Activated naive CD8-positive, alpha-beta T cell treated with anti-CD3 and anti-CD28 coated beads, Interleukin-2, amount 50 U/mL, for 24 hours (primary cell): ENCODE results near the gene SLC12A3.

ENCODE experiments used
- ATAC-seq: fragments of 150-1000 bp; cut with Tn5 transposase; one replicate; pipeline ENCODE4 v1.10.0; 2021
- DNase-seq: peaks from one replicate; pipeline ENCODE4 v3.0.0; 2021
- H3K27ac Mint-ChIP-seq: one replicate; pipeline ENCODE4 v1.8.0; 2021; ENCODE audit warnings: mild to moderate bottlenecking, mixed read lengths
- H3K27me3 Mint-ChIP-seq: one replicate; pipeline ENCODE4 v1.8.0; 2021; ENCODE audit warnings: mixed read lengths
- H3K36me3 Mint-ChIP-seq: one replicate; pipeline ENCODE4 v1.8.0; 2021; ENCODE audit warnings: low read depth, mixed read lengths
- H3K4me1 Mint-ChIP-seq: one replicate; pipeline ENCODE4 v1.8.0; 2021; ENCODE audit warnings: mixed read lengths
- H3K4me3 Mint-ChIP-seq: one replicate; pipeline ENCODE4 v1.8.0; 2021; ENCODE audit warnings: mild to moderate bottlenecking, moderate library complexity, mixed read lengths
- H3K9me3 Mint-ChIP-seq: one replicate; pipeline ENCODE4 v1.8.0; 2021; ENCODE audit warnings: mixed read lengths

Gene SLC12A3

DNA sequence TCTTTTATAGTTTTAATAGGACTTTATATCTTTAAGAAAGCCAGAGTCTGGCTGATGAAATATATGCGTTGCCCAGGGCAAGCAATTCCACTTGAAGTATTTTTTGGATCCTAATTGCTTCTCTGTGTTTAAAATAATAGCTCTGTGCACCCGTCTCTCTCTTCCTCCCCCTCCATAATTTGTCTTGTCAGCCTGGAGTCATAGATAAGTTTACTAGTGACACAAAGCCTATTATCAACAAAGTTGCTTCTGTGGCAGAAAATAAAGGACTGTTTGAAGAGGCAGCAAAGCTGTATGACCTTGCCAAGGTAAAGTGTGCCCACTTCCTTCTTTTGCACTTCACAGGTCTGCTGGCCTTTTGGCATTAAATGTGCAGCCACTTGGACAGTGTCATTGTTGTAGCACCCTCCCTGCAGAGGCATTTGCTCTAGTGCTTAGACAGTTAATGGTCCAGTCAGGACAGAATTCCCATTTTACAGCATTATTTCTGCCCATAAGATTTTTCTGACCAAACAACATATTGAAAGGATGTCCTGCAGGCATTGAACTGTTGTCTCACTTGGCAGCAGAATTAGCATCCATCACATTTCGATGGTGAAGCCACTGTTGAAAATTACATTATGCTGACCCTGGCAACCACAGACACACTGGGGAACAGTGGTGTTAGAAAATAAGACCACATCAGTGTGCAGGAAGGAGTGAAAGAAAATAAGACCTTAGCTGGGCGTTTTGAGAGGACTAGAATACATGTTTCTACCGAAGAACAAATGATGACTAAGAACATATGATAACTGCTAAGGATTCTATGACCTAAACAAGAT, 28.4 kb upstream of the SLC12A3 start:
- Mint-ChIP-seq H3K27ac (no peak overlapping the region), H3K27me3 (no peaks in the 10 kb centered on the region), H3K4me1 (peaks cover 13% of the 10 kb centered on the region), H3K9me3 (no peaks in the 10 kb centered on the region), H3K4me3 (no peak overlapping the region), H3K36me3 (peaks cover 73% of the 10 kb centered on the region)
- no peak for DNase-seq
- no peak for ATAC-seq

DNA sequence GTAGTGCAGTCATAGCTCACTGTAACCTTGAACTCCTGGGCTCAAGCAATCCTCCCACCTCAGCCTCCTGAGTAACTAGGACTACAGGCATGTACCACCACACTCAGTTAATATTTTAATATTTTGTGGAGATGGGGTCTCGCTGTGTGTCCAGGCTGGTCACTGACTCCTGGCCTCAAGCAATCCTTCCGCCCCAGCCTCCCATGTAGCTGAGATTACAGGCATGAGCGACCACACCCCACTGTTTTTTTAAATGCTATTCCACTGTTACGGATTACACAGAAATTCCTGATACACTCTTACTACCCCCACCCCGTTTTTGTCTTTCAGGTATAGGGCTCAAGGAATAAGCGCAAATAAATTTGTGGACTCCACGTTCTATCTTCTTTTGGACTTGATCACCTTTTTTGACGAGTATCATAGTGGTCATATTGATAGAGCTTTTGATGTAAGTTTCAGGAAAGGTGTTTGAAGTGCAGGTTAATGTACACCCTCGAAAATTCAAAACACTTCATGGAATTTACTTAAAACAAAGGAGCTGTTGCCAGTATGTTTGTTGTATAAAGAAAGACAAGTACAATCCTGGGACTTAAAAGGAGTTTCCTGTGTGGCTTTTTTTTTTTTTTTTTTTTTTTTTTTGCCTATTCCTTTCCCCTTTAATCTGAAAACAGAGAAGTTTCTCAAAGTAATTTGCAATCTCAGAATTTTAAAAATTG, 26.2 kb upstream of the SLC12A3 start:
- ATAC-seq, result no peak
- Mint-ChIP-seq H3K4me3 (no peak overlapping the region), H3K27me3 (no peaks in the 10 kb centered on the region), H3K4me1 (peaks cover 4% of the 10 kb centered on the region), H3K36me3 (peaks cover 63% of the 10 kb centered on the region), H3K9me3 (no peaks in the 10 kb centered on the region), H3K27ac (no peak overlapping the region)
- DNase-seq, result no peak

DNA sequence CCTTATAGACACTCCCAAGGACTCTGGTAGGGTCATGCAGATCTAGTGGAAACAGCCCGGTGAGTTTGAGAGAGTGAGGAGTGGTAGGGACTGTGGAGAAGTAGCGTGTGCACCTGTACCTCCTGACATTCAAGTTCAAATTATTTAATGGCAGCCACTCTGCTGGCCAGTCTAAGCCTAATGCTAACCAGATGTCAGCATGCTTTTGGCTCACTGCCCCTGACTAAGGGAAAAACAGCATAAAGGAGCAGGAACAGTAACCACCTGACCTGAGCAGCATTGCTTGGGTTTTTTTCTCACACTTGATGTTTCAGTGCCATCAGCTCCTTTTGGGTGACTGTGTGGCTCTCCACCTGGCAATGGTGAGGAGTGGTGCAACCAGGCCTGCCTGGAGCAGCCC, 23.8 kb upstream of the SLC12A3 start:
- H3K9me3 Mint-ChIP-seq, result no peaks in the 10 kb centered on the region
- H3K27ac Mint-ChIP-seq, result no peak overlapping the region
- ATAC-seq (no peak), DNase-seq (no peak)
- peaks cover 4% of the 10 kb centered on the region for H3K4me1 Mint-ChIP-seq
- peaks cover 58% of the 10 kb centered on the region for H3K36me3 Mint-ChIP-seq
- no peaks in the 10 kb centered on the region for H3K27me3 Mint-ChIP-seq
- H3K4me3 Mint-ChIP-seq, result no peak overlapping the region

GRCh38 chr16:56841659-56842058, 23.3 kb upstream of the SLC12A3 start:
- Mint-ChIP-seq H3K4me3 (no peak overlapping the region), H3K9me3 (no peaks in the 10 kb centered on the region), H3K36me3 (peaks cover 54% of the 10 kb centered on the region), H3K27ac (no peak overlapping the region), H3K4me1 (peaks cover 5% of the 10 kb centered on the region), H3K27me3 (no peaks in the 10 kb centered on the region)
- DNase-seq (no peak), ATAC-seq (no peak)

GRCh38 chr16:56842133-56842532, 22.9 kb upstream of the SLC12A3 start:
- H3K27ac Mint-ChIP-seq, result no peak overlapping the region
- H3K9me3 Mint-ChIP-seq, result no peaks in the 10 kb centered on the region
- H3K4me3 Mint-ChIP-seq, result no peak overlapping the region
- no peak for ATAC-seq
- no peaks in the 10 kb centered on the region for H3K27me3 Mint-ChIP-seq
- DNase-seq, result no peak
- H3K4me1 Mint-ChIP-seq, result peaks cover 10% of the 10 kb centered on the region
- peaks cover 49% of the 10 kb centered on the region for H3K36me3 Mint-ChIP-seq

GRCh38 chr16:56844056-56844455, 21.0 kb upstream of the SLC12A3 start:
- H3K36me3 Mint-ChIP-seq, result peaks cover 43% of the 10 kb centered on the region
- ATAC-seq (no peak), DNase-seq (no peak)
- H3K9me3 Mint-ChIP-seq, result no peaks in the 10 kb centered on the region
- H3K27ac Mint-ChIP-seq, result no peak overlapping the region
- H3K4me3 Mint-ChIP-seq, result no peak overlapping the region
- H3K27me3 Mint-ChIP-seq, result no peaks in the 10 kb centered on the region
- H3K4me1 Mint-ChIP-seq, result peaks cover 25% of the 10 kb centered on the region

DNA sequence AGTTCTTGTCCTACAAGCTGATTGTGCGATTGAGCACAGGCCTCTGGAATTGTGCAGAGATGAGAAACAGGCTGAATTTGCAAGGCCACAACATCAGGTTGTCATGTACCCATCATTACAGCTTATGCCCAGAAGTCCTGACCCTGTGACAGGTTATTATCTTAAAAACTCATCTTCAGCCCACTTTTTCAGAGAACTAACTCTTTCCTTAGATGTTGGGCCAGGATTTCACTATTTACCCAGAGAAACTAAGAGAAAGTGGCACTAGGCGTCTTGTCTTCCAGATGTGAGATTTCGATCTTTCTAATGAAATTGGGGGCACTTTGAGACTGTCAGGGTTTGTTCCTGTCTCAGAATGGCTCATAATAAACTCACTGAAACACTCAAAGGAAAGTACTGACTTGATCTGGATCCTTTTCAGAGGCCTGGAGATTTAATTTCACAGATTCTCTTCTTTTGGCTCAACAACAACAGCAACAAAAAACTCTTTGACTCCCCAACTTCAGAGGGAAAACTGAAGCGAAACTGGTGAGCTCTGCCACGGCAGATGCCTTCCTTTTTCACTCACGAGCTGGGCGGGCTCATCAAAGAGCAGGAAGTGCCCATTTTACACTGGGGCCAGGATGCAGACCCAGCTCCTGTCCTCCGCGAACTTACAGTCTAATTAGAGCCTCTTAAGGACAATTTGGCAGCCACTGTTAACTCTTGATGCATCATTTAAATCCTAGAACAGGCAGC, 17.7 kb upstream of the SLC12A3 start:
- no peaks in the 10 kb centered on the region for H3K9me3 Mint-ChIP-seq
- H3K36me3 Mint-ChIP-seq, result peaks cover 22% of the 10 kb centered on the region
- H3K27ac Mint-ChIP-seq, result peak overlapping the region; percentile 78
- DNase-seq (no peak), ATAC-seq (peak; percentile 33)
- H3K4me3 Mint-ChIP-seq, result peak overlapping the region; percentile 48
- H3K4me1 Mint-ChIP-seq, result peaks cover 31% of the 10 kb centered on the region
- no peaks in the 10 kb centered on the region for H3K27me3 Mint-ChIP-seq

DNA sequence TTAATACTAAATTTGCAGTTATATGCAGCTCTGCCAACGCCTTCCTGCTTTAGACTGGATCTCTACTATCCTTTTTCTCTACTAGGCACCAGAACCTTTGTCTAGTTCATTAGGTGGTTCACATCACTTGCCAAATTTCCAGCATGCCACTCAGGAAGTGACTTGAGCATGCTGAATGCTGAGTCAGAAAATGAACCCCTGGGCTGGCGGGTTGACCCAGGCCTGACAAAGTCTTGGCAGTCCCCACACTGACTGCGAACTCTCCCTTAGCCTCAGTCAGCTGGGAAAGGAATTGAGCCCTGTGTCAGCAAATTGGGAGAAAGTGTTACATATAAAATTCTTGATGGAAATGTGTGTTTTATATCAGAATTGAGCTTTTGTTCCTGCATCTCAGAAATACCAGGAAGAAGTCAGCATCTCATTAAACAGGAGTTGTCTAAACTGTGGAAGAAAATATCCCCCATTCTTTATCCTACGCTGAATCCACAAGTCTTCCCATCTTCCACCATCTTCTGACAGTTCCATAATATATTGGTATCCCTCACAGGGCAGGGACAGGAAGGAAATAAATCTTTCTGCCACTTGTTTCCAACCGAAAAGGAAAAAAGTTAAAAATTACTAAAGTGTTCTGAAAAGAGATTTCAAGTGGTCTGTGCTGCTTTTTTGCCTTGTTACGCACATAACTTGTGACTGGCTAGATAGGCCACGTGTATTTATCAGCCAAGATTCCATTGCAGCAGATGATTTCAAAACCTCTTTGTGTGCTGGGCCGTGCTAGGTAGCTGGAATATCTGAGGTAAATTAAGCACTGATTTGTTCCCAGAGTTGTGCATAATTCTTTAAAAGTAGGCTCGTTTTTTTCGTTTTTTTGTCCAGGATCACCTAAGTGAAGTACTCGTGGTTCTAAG, 16.7 kb upstream of the SLC12A3 start:
- H3K9me3 Mint-ChIP-seq, result no peaks in the 10 kb centered on the region
- peaks cover 31% of the 10 kb centered on the region for H3K4me1 Mint-ChIP-seq
- no peaks in the 10 kb centered on the region for H3K27me3 Mint-ChIP-seq
- peak overlapping the region; percentile 48 for H3K4me3 Mint-ChIP-seq
- ATAC-seq (no peak), DNase-seq (no peak)
- H3K27ac Mint-ChIP-seq, result peak overlapping the region; percentile 78
- H3K36me3 Mint-ChIP-seq, result peaks cover 22% of the 10 kb centered on the region

- H3K27ac Mint-ChIP-seq, result peak overlapping the region; percentile 54
- ATAC-seq, result no peak
Observed at GRCh38 chr16:56848955-56849689, 15.9 kb upstream of the SLC12A3 start.

GRCh38 chr16:56849690-56850680, 15.0 kb upstream of the SLC12A3 start:
- peaks cover 31% of the 10 kb centered on the region for H3K4me1 Mint-ChIP-seq
- H3K9me3 Mint-ChIP-seq, result no peaks in the 10 kb centered on the region
- ATAC-seq, result no peak
- H3K27me3 Mint-ChIP-seq, result no peaks in the 10 kb centered on the region
- H3K36me3 Mint-ChIP-seq, result peaks cover 12% of the 10 kb centered on the region
- no peak overlapping the region for H3K4me3 Mint-ChIP-seq
- no peak for DNase-seq
- no peak overlapping the region for H3K27ac Mint-ChIP-seq

More at GRCh38 chr16:56848955-56849689, 15.9 kb upstream of the SLC12A3 start:
- Mint-ChIP-seq H3K4me3 (no peak overlapping the region), H3K36me3 (peaks cover 16% of the 10 kb centered on the region), H3K4me1 (peaks cover 31% of the 10 kb centered on the region), H3K9me3 (no peaks in the 10 kb centered on the region), H3K27me3 (no peaks in the 10 kb centered on the region)
- no peak for DNase-seq

DNA sequence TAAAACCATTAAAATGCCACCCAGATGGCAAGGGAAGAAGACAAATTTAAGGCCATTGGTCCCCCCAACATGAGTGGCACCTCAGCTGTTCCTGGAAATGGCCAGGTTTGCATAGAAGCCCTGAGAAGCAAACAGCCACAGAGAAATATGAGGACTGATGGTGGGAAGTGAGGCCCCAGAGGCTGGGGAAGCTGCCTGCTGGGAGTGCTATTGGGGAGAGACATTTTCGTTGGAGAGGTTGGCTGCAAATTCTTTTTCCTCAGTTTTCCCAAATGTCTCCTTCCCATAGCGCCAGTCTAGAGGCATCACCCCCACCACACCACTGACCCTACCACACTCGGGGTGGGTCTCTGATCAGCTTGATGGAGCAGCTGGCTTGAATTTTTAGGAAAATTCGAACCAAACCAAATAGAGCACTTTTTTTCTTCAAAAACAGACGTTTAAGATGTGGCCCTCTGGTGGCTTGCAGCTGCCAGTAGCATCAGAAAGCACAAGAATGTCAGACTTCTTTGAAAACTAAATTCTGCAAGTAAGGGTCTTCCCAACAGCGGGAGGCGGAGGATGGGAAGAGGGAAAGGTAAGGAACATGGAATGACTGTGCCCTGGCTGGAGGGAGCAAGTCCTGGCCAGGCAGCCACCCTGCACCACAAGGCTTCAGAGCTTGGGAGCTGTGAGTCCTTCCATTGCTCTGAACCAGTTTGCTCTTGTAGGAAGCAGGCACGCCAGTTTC, 13.2 kb upstream of the SLC12A3 start:
- DNase-seq, result no peak
- Mint-ChIP-seq H3K27ac (no peak overlapping the region), H3K9me3 (no peaks in the 10 kb centered on the region), H3K27me3 (no peaks in the 10 kb centered on the region), H3K4me3 (no peak overlapping the region), H3K4me1 (peaks cover 27% of the 10 kb centered on the region), H3K36me3 (peaks cover 10% of the 10 kb centered on the region)
- no peak for ATAC-seq

DNA sequence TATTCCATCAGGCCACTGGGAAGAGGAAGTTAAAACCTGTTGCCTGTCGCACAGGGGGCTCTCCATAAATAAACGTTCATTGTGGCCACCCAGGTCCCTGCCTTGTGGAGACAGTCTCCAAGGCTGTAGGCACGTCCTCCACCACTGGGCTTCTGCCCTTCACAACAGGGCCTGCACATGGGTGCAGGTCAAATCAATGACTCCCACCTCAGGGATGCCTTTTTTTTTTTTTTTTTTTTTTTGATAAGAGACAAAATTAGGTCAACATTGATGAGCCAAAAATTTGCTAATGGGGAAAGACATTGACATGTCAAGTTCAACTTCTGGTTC, 12.6 kb upstream of the SLC12A3 start:
- H3K4me1 Mint-ChIP-seq, result peaks cover 22% of the 10 kb centered on the region
- no peak overlapping the region for H3K4me3 Mint-ChIP-seq
- no peak for DNase-seq
- H3K36me3 Mint-ChIP-seq, result peaks cover 9% of the 10 kb centered on the region
- no peak for ATAC-seq
- H3K27me3 Mint-ChIP-seq, result no peaks in the 10 kb centered on the region
- no peak overlapping the region for H3K27ac Mint-ChIP-seq
- no peaks in the 10 kb centered on the region for H3K9me3 Mint-ChIP-seq
